ENCODE results near the gene DHX8. TPM values are rescaled to one million over a fixed set of nuclear protein-coding genes. Genes with fewer than 3 reads are reported as not detected.

DHX8 gene
- total and polyA plus RNA-seq, 10 of the 15 experiments (the other 5 are each of a cell fraction or from before 2014, with no cell fraction given) = 27.6 to 50.4 (median 35.7) TPM

- Histone ChIP-seq H3K4me2 (ENCODE audit: control insufficient read depth, insufficient read depth) (peak within 1 kb of the TSS; percentile 75), H3K79me2 (ENCODE audit: control insufficient read depth, insufficient read depth, low read length) (no peaks in the 10 kb centered on the region), H3K4me1 (ENCODE audit: control insufficient read depth, insufficient read depth, low read length) (peaks cover 3% of the 10 kb centered on the region; the same call in 1 of the 2 replicates), H4K20me1 (ENCODE audit: control insufficient read depth, insufficient read depth) (peaks cover 2% of the 10 kb centered on the region; the same call in 1 of the 2 replicates), H3K36me3 (ENCODE audit: control insufficient read depth in 2 of 2, insufficient read depth in 2 of 2, low read length in 1 of 2) (no peaks in the 10 kb centered on the region), H2AFZ (ENCODE audit: control insufficient read depth, low read depth, low read length) (peak within 1 kb of the TSS; percentile 65), H3K27ac (ENCODE audit: control insufficient read depth, insufficient read depth) (no peak within 1 kb of the TSS), H3K9ac (ENCODE audit: control insufficient read depth, insufficient read depth, low read length) (peak within 1 kb of the TSS; percentile 13), H3K27me3 (replicated peaks in 1 of 2; ENCODE audit: control insufficient read depth in 2 of 2, insufficient read depth in 2 of 2, low read length in 1 of 2) (peaks cover 0 to 4% of the 10 kb centered on the region in 2 experiments; a peak in 2 of 4 replicates), H3K4me3 (peak within 1 kb of the TSS; percentile 74), H3K9me3 (replicated peaks; ENCODE audit: control insufficient read depth, insufficient read depth, low read length) (no peaks in the 10 kb centered on the region)
- RAD21 ChIA-PET (ENCODE audit: unreplicated experiment) = interaction anchor here (0.6 to 3.1 kb wide), 8 partner anchors 11 to 1500 kb away, joined by 3 to 20 read pairs (median 5); partner anchors contain the start of gene DHX8
- no TSS peak for BruUV-seq (replicated peaks)
- peak; percentile 56 for FAIRE-seq
- WGBS (ENCODE audit: insufficient coverage, insufficient replicate concordance, low lambda C conversion rate, missing lambda C conversion rate) = under 1% methylated on average over 46 of the region's 46 CpGs
- in situ Hi-C loops (cut with MboI) = no loop called here
- CTCF ChIA-PET = interaction anchor here (0.8 to 1.9 kb wide), 11 partner anchors 8 to 221 kb away, joined by 3 to 8 read pairs (median 4); partner anchors contain the start of gene DHX8
- ATAC-seq = peak; percentile 93
- peak; percentile 55 for DNase-seq (ENCODE audit: low read depth, low spot score)
- TF ChIP-seq SIN3A (IDR thresholded peaks at IDR 0.05; ENCODE audit: low read depth, low read length) (0 out of 2 replicates have a peak, but pooled peaks have one; percentile 32), EGR1 (IDR thresholded peaks at IDR 0.05; ENCODE audit: borderline replicate concordance in 1 of 2, low read depth in 2 of 2, low read length in 2 of 2) (peak in 1 of 2 experiments; percentile 43; a peak in 2 of 3 replicates), ZZZ3 (IDR thresholded peaks at IDR 0.05; ENCODE audit: control insufficient read depth, insufficient read length, low read depth) (no peak), MXI1 (IDR thresholded peaks at IDR 0.05; ENCODE audit: low read depth, low read length) (no peak), EED (IDR thresholded peaks at IDR 0.05; ENCODE audit: low read depth) (0 out of 2 replicates have a peak, but pooled peaks have one; percentile 4), NFYB (IDR thresholded peaks at IDR 0.05; ENCODE audit: insufficient read depth, low read depth, low read length) (peak; percentile 90), PKNOX1 (IDR thresholded peaks at IDR 0.05) (peak; percentile 79), BHLHE40 (IDR thresholded peaks at IDR 0.05; ENCODE audit: borderline replicate concordance in 1 of 2, low read depth in 2 of 2, low read length in 1 of 2) (0 out of 4 replicates have a peak, but pooled peaks of 1 of the 2 experiments have one; percentile 3)
- TF ChIP-seq, protein P1, sequence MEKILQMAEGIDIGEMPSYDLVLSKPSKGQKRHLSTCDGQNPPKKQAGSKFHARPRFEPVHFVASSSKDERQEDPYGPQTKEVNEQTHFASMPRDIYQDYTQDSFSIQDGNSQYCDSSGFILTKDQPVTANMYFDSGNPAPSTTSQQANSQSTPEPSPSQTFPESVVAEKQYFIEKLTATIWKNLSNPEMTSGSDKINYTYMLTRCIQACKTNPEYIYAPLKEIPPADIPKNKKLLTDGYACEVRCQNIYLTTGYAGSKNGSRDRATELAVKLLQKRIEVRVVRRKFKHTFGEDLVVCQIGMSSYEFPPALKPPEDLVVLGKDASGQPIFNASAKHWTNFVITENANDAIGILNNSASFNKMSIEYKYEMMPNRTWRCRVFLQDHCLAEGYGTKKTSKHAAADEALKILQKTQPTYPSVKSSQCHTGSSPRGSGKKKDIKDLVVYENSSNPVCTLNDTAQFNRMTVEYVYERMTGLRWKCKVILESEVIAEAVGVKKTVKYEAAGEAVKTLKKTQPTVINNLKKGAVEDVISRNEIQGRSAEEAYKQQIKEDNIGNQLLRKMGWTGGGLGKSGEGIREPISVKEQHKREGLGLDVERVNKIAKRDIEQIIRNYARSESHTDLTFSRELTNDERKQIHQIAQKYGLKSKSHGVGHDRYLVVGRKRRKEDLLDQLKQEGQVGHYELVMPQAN (conservative IDR thresholded peaks at IDR 0.05) = peak; percentile 61; the same call in 1 of the 2 replicates
- SMC1A ChIA-PET (ENCODE audit: uncharacterized antibody, unreplicated experiment) = interaction anchor here (0.6 to 2.0 kb wide), 9 partner anchors 9 to 146 kb away, joined by 3 to 14 read pairs (median 5); no protein-coding TSS in a partner anchor
- POLR2A ChIA-PET = interaction anchor here (1.2 to 1.8 kb wide), 5 partner anchors 12 to 113 kb away, joined by 3 to 4 read pairs (median 3); no protein-coding TSS in a partner anchor
- intact Hi-C loops (cut with micrococcal nuclease; ENCODE audit: unreplicated experiment) = no loop called here
Observed at GRCh38 chr17:43546319-43547188, 62.8 kb downstream of the DHX8 start, which contains the start of gene ETV4. Gene ETV4, minus strand, starts transcription at chr17:43546340. Its CDS starts 723 bp downstream, at chr17:43545617.
